Measurements from ENCODE around the gene PTPN9.
"Not testable (repeated sequence)": the region's sequence is repeated elsewhere in the genome, so short reads cannot be mapped to it uniquely, and the experiment has no call there.

Gene PTPN9

DNA sequence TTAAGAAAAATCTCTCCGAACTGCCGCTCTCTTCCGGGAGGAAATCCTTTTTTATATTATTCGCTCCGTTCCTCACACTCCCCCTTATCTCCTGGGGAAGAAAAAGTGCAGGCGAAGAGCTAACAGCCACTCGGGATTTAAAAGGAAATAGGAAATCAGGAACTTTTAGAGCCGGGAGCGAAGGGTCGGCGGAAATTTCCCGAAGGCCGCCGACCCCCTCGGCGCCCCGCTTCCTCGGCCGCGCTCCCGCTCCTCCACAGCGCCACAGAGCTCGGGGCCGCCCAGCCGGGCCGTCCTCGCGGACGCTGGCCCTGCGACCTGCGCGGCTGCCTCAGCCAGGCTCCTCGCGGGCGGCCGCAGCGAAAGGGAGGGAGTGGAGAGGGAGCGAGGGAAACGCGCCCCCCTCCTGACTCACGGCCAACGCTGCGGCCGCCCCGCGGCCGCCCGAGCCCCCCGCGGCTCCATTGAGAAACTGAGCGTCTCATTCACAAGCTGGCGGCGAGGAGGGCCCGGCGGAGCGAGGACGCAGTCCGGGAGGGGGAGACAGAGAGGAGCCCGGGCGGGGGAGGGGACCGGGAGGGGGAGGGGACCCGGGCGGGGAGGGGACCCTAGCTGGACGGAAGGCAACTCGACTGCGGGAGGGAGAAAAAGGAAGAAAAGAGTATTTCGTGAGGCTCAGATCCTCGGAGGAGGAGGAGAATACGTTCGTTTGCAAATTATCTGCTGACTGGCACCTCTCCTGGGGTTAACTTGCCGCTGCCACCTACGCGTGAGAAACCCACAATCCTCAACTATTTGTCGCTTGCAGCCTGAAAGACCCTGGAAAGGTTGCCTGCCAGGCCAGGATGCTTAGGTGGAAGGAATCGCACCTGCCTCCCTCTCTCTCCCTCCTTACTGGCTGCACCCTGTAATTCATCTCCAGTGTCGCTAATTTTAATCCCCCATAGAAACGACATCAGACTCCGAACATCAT lies at the start of gene PTPN9:
Gene PTPN9, minus strand, starts transcription at position 368 of the 973 bp plus-strand sequence. CDS start 539 bp downstream, outside the sequence.
- peak; percentile 74 to 87 for DNase-seq

GRCh38 chr15:75625542-75626347 lies 46.6 kb upstream of the PTPN9 start, which contains the start of gene SNUPN:
SNUPN (minus strand) TSS chr15:75625725; CDS start chr15:75621051, 4,674 bp downstream.
- peak; percentile 94 to 95 for DNase-seq

GRCh38 chr15:75622505-75622904 lies 43.4 kb upstream of the PTPN9 start:
- no peak for DNase-seq

- DNase-seq: no peak
Observed at GRCh38 chr15:75620841-75621391, 41.8 kb upstream of the PTPN9 start.

GRCh38 chr15:75620058-75620820 lies 41.1 kb upstream of the PTPN9 start:
- no peak for DNase-seq

- DNase-seq: no peak
Observed at GRCh38 chr15:75616766-75617165, 37.7 kb upstream of the PTPN9 start.

DNA sequence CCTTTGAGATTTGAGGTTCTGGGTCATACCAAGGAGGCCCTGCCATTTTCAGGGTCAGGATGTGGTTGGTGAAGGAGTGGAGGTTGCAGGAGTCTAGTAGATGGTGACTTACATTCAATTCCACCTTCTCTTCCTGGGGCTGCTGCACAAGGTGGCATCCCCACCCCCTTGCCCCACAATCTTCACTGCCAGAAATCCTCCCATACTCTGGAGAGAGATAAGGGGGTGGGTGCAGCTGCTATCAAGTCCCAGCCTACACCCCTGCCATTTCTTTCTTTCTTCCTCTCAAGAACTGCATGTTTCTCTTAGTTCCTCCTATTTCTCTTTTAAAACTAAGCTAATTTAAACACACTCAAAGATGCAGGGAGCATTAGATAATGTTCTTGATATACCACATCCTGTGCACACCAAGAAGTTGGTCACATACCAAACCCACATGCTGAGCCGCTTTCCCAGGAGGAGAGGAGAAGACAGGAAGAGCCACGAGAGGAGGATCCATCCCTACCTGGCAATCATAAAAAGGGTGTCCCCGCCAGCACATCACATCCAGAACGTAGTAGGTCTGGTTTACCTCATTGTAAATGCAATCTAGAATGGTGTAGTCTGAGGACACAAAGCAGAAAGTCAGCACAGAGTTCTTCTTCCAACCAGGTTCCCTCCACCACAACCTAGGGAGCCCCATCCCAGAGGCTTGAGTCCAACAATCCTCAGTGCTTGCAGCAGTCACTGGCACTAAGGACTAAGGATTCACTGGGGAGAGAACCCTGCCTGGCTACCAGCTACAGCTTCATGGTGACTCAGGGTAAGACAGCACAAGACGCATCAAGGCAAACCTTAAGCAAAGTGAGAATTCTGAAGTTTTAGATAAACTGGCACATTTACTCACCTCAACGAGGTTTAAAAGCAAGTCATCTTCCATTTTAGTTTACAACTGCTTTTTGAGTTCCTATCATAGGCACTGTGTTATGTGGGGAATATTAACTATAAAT lies 27.9 kb upstream of the PTPN9 start:
- no peak for DNase-seq

DNA sequence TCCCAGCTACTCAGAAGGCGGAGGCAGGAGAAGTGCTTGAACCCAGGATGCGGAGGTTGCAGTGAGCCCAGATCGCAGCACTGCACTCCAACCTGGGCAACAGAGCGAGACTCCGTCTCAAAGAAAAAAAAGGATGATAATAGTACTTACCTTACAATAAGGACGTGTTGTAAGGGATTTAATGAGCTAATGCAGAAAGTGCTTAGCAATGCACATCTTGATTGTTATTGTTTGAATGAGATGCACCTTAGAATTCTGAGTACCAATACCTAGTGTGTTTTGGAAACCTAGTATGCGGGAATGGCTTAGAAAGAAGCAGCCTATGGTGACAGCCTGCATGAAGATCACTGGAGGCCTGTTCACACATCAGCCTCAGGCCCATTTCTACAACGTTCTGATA lies 26.9 kb upstream of the PTPN9 start:
- no peak for DNase-seq

- no peak for DNase-seq
Observed at GRCh38 chr15:75599401-75599800, 20.3 kb upstream of the PTPN9 start.

GRCh38 chr15:75598361-75598760 lies 19.2 kb upstream of the PTPN9 start:
- no peak for DNase-seq

GRCh38 chr15:75597667-75598341 lies 18.7 kb upstream of the PTPN9 start:
- DNase-seq: no peak

- DNase-seq: no peak
Observed at GRCh38 chr15:75596703-75597345, 17.7 kb upstream of the PTPN9 start.

DNA sequence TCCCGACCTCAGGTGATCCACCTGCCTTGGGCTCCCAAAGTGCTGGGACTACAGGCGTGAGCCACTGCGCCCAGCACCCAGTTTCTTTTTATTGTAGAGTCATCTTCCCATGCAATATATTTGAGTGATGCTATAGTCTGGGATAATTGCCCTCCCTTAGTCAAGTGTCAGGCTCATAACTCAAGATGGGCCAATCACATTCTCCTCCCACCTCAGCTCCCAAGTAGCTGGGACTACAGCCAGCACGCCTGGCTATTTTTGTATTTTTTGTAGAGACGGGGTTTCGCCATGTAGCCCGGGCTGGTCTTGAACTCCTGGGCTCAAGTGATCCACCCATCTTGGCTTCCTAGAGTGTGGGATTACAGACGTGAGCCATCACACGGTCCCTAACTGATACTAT lies 15.2 kb upstream of the PTPN9 start:
- no peak for DNase-seq

- DNase-seq: no peak
Observed at GRCh38 chr15:75591655-75592364, 12.7 kb upstream of the PTPN9 start.

- DNase-seq: no peak
Observed at GRCh38 chr15:75590239-75590638, 11.1 kb upstream of the PTPN9 start.

DNA sequence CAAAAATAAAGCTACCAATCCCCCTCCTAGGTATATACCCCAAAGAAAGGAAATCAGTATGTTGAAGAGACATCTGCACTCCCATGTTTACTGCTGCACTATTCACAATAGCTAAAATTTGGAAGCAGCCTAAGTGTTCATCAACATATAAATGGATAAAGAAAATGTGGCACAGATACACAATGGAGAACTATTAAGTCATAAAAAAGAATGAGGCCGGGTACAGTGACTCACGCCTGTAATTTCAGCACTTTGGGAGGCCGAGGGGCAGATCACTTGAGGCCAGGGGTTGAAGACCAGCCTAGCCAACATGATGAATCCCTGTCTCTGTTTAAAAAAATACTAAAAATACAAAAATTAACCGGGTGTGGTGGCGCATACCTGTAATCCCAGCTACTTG lies 10.0 kb upstream of the PTPN9 start:
- no peak for DNase-seq

DNA sequence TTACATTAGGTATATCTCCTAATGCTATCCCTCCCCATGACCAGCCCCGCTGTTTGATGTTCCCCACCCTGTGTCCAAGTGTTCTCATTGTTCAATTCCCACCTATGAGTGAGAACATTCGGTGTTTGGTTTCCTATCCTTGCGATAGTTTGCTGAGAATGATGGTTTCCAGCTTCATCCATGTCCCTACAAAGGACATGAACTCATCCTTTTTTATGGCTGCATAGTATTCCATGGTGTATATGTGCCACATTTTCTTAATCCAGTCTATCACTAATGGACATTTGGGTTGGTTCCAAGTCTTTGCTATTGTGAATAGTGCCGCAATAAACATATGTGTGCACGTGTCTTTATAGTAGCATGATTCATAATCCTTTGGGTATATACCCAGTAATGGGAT lies 7.3 kb upstream of the PTPN9 start:
- not testable (repeated sequence) for DNase-seq

GRCh38 chr15:75584121-75584520 lies 5.0 kb upstream of the PTPN9 start:
- DNase-seq: no peak

GRCh38 chr15:75583701-75584100 lies 4.6 kb upstream of the PTPN9 start:
- no peak for DNase-seq
